Ammon's horn (tissue), 1 donor: Measurements from ENCODE around the gene CLIC3.

Experiments
- DNase-seq: peaks from one replicate; pipeline ENCODE4 v3.0.0-alpha.2; 2016; ENCODE audit warnings: low spot score

The CLIC3 gene

GRCh38 chr9:136964171-136964689 is 32.1 kb downstream of the CLIC3 start:
- no peak for DNase-seq

DNA sequence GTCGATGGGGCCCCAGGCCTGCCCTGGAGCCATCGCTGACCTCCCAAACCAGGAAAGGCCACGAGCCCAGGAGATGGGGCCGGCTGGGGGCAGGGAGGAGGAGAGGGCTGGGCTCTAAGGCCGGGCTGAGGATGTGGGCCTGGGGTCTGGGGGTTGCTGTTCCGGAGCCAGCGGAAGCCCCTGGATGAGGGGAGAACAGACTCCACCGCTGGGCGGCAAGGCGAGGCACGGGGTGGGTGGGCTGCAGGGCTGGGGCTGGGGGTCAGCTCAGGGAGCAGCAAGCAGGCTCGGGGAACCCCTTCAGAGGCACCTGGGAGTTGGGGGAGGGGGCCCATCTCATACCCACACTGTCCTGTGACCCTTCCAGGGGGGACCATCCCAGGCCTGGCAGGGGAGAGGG is 32.6 kb downstream of the CLIC3 start:
- no peak for DNase-seq

DNA sequence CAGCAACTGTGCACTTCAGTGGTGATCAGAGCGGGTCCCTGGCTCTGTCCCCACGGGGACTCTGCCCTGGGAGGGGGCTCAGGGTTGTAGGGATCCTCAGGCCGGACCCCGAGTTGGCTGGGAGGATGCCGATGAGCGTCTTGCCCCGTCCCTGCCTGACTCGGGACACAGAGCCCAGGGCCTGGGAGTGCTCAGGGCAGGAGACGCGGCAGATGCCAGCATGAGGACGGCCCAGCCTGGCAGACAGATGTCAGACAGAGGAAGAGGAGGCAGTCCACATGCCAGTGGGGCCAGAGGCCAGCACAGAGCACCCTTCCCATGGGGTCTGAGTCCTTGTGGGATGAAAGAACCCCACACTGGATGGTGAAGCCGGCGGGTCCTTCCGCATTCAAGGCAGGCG is 33.0 kb downstream of the CLIC3 start:
- DNase-seq = peak; percentile 34

DNA sequence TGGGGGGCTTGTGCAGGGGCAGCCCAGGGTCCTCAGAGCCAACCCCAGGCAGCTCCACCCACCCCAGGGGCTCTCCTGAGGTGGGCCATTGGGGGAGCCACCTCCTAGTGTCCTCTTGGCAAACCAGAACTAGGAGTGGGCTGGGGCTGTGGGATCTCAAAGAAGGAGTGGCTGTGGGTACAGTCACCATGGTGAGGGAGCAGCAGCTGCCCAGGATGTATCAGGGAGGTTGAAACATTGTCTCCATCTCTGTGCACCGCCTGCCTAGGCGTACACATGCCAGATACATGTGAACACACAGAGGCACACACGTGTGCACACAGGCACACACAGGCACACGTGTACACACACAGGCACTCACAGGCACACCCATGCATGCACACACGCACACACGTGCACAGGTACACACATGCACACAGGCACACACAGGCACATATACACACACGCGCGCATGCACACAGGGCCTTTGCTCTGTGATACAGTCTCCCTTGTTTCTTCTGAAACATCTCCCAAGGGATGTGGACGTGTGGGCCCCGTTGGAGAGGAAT is 33.6 kb downstream of the CLIC3 start:
- no peak for DNase-seq

DNA sequence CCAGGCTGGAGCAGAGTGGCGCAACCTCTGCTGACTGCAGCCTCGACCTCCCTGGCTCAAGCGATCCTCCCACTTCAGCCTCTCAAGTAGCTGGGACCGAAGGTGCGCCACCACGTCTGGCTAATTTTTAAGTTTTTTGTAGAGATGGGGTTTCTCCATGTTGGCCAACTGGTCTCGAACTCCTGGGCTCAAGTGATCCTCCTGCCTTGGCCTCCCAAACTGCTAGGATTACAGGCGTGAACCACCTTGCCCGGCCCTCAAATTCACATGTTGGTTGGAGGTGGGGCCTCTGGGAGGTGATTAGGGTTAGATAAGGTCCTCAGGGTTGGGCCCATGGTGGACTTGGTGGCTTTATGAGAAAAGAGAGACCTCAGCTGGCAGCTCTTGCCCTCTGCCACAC is 34.2 kb downstream of the CLIC3 start:
- no peak for DNase-seq

DNA sequence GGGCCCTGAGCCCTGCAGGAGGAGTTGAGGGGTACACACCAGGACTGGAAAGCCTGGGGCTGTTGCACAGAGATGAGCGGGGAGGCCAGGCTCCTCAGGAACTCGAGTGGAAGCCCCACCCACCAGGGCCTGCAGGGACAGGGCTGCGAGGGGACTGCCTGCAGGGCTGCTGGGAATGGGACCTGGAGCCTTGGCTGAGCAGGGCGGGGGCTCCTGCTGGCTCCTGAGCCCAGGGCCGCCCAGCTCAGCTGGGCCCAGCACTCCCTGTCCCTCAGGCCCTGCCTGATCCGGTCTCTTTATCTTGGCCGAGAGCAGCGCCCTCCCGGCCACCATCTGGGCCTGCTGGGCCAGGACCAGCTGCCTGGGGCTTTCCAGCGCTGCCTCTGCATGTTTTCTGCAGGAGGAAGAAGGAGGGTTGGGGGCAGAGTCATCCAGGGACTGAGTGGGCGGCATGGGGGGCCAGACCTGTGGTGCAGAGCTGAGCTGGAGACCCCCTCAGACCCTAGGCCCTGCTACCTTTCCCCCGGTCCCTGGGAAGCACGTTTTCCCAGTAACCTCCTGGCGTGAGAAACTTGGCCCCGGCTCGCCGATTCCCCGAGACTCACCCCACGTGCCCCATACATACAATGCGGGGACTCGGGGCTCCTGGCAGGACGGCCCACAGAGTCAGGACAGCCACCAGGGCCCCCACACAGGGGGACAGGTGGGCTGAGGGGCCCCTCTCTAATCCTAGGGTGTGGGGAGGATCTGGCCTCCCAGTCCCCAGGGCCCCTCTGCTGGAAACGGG is 34.9 kb downstream of the CLIC3 start:
- DNase-seq = peak; percentile 44

DNA sequence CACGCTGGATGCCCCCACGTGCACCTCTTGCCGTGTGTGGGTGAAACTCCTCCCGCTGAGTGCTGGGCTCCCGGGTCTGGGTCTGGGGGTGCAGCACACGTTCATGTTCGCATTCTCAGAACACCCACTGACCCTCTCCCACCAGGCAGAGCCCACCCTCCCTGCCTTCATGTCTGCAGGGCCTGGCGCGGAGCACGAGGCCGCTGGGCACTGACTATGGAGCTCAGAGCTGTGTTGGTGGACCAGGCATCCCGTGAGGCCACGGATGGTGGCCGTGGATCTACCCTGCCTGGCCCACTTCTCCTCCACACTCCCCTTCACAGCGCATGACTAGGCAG is 35.5 kb downstream of the CLIC3 start:
- DNase-seq = no peak

DNA sequence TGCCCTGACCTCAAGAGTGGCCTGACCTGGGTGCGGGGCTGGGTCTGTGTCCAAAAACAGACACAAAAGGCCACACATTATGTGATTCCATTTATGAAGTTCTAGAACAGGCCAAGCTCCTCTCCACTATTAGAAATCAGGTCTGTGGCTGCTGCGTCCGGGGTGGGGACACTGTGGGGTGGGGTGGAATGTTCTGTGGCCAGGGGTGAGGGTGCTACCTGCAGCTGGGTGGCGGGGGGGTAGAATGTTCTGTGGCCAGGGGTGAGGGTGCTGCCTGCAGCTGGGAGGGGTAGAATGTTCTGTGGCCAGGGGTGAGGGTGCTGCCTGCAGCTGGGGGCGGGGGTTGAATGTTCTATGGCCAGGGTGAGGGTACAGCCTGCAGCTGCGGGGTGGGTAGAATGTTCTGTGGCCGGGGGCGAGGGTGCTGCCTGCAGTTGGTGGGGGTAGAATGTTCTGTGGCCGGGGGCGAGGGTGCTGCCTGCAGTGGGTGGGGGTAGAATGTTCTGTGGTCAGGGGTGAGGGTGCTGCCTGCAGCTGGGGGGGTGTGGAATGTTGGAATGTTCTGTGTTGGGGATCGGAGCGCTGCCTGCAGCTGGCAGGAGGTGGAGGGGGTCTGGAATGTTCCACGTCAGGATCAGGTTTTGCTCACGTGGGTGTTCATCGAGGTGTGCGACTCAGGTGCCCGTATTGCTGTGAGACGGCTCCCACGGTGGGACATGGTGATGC is 36.0 kb downstream of the CLIC3 start:
- no peak for DNase-seq

- no peak for DNase-seq
Observed at GRCh38 chr9:136958898-136959850, 37.2 kb downstream of the CLIC3 start.

DNA sequence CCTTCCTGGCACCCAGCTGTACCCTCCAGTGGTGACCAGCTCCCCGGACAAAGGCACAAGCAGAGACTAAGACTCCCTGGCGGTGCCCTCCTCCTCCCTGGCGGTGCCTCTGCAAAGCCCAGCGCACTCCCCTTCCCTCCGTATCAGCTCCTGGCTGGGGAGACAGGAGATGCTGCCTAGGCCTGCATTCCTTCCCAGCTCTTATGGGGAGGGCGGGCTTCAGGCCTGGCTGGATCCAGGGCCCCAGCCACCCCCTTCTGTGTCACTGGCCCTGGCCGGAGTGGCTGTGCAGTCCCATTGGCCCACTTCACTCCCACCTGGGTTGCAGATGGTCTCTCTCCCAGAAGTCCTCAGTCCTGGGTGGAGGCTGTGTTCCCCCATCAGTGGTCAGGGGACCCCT is 37.9 kb downstream of the CLIC3 start:
- DNase-seq = no peak

DNA sequence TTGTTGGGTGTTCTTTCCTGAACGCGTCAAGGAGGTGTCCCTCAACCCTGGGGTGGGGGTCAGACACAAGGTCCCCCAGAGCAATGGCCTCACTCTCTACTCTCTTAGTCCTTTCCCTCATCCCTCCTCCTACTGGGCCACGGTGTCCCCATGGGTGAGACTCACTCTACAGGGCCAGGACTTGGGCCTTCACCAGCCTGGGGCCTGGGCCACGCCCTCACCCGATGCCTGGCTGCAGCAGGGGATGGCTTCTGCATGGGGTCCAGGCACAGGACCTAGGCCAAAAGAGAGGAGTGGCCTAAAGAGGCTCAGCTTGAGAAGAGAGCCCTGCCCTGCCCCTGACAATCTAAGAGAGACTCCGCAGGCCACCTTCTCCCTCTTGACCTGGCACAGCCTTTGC is 38.5 kb downstream of the CLIC3 start:
- no peak for DNase-seq

GRCh38 chr9:136957461-136957860 is 38.9 kb downstream of the CLIC3 start:
- DNase-seq = no peak

- no peak for DNase-seq
Observed at GRCh38 chr9:136956604-136957003, 39.8 kb downstream of the CLIC3 start.

DNA sequence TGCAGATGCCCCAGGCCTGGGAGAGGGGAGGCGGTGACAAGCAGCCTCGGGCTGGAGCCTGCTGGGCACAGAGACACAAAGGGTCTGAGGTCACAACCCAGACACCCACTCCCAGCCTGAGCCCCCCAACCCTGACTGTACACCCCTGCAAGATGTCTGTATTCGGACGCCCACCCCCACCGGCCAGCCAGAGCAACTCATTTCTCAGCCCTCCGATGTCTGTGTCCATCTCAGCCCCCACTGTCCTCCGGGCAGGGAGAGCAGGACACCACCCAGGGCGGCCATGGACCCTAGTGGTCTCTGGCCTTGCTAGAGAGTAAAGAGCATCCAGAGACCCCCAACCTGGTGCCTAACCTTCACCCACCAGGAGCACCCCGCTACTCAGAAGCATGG is 40.4 kb downstream of the CLIC3 start:
- no peak for DNase-seq

GRCh38 chr9:136955202-136955942 is 41.0 kb downstream of the CLIC3 start:
- no peak for DNase-seq

GRCh38 chr9:136954270-136955083 is 41.9 kb downstream of the CLIC3 start:
- DNase-seq = no peak

GRCh38 chr9:136953771-136954269 is 42.5 kb downstream of the CLIC3 start:
- DNase-seq = no peak

DNA sequence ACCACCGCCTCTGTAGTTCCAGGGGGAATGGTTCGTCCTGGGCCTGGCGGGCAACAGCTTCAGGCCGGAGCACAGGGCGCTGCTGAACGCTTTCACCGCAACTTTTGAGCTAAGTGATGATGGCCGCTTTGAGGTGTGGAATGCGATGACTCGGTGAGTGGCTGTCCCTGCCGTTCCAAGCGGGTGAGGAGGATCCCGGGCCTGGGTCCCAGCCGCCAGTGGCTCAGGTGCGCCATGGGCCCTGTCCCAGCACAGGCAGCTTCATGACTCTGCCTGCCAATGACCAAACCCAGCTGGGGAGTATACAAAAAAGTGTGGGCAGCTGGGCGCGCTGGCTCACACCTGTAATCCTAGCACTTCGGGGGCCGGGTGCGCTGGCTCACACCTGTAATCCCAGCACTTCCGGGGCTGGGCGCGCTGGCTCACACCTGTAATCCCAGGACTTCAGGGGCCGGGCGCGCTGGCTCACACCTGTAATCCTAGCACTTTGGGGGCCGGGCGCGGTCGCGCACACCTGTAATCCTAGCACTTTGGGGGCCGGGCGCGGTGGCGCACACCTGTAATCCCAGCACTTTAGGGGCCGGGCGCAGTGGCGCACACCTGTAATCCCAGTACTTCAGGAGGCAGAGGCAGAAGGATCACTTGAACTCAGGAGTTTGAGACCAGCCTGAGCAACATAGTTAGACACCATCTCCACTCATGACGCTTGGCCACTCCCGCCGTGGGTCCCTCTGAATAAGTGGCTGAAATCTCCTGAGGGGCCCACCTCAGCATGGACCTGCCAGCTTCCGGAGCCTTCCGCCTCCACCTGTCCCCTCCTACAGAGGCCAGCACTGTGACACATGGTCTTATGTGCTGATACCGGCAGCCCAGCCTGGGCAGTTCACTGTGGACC is 43.2 kb downstream of the CLIC3 start:
- DNase-seq = no peak

GRCh38 chr9:136952321-136952850 is 44.0 kb downstream of the CLIC3 start:
- peak; percentile 61 for DNase-seq
